Left cardiac atrium (tissue), 4 donors: Measurements from ENCODE around the gene HIRA. TPM values are rescaled to one million over a fixed set of nuclear protein-coding genes. Genes with fewer than 3 reads are reported as not detected.

Source experiments
- ATAC-seq, 2 donors: fragments of 200-7000 bp; cut with Tn5 transposase; one replicate each; pipeline ENCODE4 v1.9.1; 2020; ENCODE audit warnings: mild to moderate bottlenecking in 2 of 2, moderate library complexity in 2 of 2
- DNase-seq: peaks from one replicate; pipeline ENCODE4 v3.0.0-alpha.2; 2020
- intact Hi-C, 2 donors: fragments of 100-400 bp; cut with DNase I; formaldehyde crosslinking; loops; one replicate each; pipeline versions ENCODE4 v1.14.1 to v1.15.1; 2022 to 2023
- total RNA-seq, 2 donors: library from RNA; stranded (reverse); fragmentation: NEBNext Ultra II Directional; extraction: Animal tissue kit (Norgen Biotek cat#: 25700); gene quantifications; one replicate each; pipeline ENCODE4 v1.2.1, GENCODE V29; 2021
- donor health status: DM: no; HTN: yes; CAD: no.
- donor health status: DM: no; HTN: yes; CAD: no; lungs with severe emphysema.
- donor health status: DM: yes; HTN: yes; CAD: no.
- donor health status: Dilated cardiomyopathy.

The HIRA gene
- total RNA-seq, 2 donors from 2014 or later, result 15.3 to 22.1 TPM

- intact Hi-C loops, result no loop called here
- DNase-seq (no peak), ATAC-seq (no peak)
Measured at GRCh38 chr22:19466126-19466716, 34.7 kb upstream of the HIRA start.

GRCh38 chr22:19464975-19465374 is 33.4 kb upstream of the HIRA start:
- DNase-seq, result no peak
- intact Hi-C loops, result no loop called here
- ATAC-seq, result no peak

DNA sequence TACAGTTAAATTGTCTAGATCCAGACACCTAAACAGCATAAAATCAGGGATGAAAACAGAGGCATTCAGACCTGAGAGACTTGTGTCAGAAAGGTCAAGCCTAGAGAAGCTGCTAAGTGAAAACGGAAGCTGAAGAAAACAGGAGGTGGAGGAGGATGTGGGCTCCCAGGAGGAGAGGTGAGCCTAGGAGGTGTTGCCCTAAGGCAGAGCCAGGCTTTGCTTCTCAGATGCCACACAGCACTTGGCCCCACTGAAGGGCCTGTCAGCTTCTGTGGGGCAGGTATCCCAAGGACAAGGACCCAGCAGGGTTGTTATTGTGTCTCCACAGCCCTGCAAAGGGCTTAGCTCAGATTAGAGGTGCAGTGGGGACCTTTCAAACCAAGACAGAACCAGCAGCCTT is 33.0 kb upstream of the HIRA start:
- ATAC-seq (no peak), DNase-seq (no peak)
- intact Hi-C loops, result no loop called here

DNA sequence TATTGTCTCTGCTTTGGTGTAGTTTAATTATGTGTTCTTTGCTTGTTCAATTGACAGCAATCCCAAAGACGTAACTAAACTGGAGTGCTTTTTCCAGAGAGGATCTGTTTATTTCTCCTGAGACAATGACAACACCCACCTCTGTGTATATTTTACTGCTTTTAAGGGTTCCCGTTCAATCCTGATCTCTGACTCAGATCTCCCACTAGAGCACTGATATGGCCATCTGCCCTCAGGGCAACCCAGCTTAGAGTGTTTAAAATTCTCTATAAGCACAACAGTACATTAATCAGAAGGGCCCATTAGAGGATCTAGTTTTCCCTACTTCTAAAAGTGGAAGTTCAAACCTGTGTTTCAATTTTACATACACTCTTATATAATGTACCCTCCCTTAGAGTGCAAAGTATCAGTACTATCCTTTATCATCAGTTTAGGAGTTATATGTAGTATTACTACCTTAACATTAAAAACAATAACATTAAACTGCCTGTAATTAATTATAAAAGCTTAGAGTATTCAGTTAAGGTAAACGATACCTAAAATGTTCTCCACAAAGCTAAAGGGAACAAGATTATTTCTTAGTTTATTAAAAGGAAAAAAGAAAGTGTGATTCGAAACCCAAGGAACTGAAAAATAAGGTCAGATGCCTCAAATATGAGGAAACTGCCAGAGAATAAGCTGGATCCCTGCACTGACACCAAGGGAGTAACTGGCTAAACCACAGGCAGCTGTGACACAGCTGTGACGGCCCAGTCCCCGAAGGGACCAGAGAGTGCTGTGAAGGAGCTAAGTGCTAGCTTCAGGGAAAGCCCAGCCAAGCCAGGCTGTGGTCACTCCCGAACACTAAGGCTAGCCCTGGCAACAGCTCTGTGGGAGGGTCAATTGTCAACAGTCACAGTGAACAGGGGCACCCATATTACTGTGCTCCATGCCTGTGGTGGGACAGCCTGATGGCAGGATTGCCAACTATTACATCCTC is 32.2 kb upstream of the HIRA start:
- peak; percentile 67 to 80 for ATAC-seq
- intact Hi-C loops, result no loop called here
- DNase-seq, result peak; percentile 37

GRCh38 chr22:19463008-19463407 is 31.5 kb upstream of the HIRA start:
- DNase-seq (no peak), ATAC-seq (no peak)
- intact Hi-C loops, result no loop called here

DNA sequence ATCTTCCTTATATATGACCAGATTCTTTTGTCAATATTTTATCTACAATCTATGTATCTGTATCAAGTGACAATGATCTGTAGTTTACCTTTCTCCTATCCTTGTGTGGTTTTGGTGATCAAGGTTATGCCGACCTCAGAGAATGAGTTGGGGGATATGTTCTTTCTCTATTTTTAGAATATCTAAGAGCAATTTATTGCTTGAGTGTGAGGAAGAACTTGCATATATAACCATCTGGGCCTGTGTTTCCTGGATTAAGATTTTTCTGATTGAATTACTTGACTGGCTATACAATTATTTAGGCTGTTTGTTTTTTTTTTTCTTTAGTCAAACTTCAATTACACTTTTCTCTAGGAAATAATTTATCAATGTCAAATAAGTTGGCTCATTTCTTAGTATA is 30.0 kb upstream of the HIRA start:
- ATAC-seq (no peak), DNase-seq (no peak)
- intact Hi-C loops, result no loop called here

GRCh38 chr22:19460036-19460435 is 28.5 kb upstream of the HIRA start:
- intact Hi-C loops, result no loop called here
- ATAC-seq (no peak), DNase-seq (no peak)

DNA sequence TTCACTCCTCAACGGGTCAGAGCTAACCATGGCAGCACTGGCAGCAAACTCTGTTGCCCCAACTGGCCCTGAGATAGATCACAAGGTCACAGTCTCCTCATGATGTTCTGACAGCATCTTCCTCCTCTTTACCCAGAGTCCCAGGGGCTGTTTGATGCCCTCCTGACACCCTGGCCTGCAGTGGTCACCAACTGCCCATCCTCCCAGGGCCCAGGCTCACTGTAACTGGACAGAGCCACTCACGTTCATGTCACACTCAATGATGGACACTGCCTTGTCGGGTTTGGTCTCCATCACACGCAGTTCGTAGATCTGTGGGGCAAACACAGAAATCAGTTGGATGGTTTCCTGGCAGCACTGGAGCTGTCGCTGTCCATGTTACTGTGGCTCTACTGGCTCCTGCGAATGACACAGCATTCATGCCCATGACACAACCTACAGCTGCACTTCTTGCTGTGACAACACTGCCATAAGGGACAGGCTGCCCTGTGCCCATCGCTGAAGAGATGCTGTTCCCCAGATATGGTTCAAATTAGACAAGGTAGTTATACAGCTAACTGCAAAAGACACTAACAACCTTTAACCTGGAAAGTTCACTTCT is 26.4 kb upstream of the HIRA start:
- no peak for ATAC-seq
- DNase-seq, result no peak
- intact Hi-C loops, result no loop called here

DNA sequence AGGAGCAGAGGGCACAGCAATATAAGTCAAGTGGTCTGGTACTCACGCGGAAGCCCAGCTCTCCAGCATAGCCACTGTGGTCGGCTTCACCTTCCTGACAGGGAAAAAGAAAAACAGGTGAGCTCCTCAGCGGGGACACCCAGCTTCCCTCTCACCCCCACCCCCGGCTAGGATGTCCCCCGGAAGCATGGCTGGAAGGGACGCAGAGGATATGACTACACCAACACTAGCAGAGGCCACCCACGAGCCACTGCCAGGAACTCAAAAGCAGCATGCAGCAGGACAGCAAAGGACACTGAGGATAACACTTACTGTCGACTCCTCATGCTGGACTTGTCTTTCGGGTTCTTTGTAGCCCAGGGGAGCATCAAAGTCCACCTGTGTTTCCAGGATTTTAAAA is 25.0 kb upstream of the HIRA start:
- intact Hi-C loops, result no loop called here
- no peak for DNase-seq
- no peak for ATAC-seq

GRCh38 chr22:19455585-19456370 is 24.2 kb upstream of the HIRA start:
- ATAC-seq, result no peak
- intact Hi-C loops, result no loop called here
- DNase-seq, result no peak

- DNase-seq, result no peak
- intact Hi-C loops, result no loop called here
- ATAC-seq, result no peak
Measured at GRCh38 chr22:19455033-19455432, 23.5 kb upstream of the HIRA start.

DNA sequence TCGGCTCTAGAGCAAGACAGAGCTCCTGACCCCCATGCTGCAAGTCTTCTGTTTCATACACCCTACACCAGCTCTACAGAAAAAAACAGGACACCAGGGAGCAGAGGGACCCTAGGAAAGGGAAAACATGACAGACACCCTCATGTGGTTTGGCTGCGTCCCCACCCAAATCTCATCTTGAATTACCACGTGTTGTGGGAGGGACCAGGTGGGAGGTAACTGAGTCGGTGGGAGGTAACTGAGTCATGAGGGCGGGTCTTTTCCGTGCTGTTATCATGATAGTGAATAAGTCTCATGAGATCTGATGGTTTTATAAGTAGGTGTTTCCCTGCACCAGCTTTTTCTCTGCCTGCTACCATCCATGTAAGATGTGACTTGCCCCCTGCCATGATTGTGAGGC is 22.6 kb upstream of the HIRA start:
- ATAC-seq (no peak), DNase-seq (no peak)
- intact Hi-C loops, result no loop called here

- DNase-seq (no peak), ATAC-seq (no peak)
- intact Hi-C loops, result no loop called here
Measured at GRCh38 chr22:19453718-19454117, 22.2 kb upstream of the HIRA start.

- DNase-seq (no peak), ATAC-seq (no peak)
- intact Hi-C loops, result no loop called here
Measured at GRCh38 chr22:19451570-19451969, 20.0 kb upstream of the HIRA start.

DNA sequence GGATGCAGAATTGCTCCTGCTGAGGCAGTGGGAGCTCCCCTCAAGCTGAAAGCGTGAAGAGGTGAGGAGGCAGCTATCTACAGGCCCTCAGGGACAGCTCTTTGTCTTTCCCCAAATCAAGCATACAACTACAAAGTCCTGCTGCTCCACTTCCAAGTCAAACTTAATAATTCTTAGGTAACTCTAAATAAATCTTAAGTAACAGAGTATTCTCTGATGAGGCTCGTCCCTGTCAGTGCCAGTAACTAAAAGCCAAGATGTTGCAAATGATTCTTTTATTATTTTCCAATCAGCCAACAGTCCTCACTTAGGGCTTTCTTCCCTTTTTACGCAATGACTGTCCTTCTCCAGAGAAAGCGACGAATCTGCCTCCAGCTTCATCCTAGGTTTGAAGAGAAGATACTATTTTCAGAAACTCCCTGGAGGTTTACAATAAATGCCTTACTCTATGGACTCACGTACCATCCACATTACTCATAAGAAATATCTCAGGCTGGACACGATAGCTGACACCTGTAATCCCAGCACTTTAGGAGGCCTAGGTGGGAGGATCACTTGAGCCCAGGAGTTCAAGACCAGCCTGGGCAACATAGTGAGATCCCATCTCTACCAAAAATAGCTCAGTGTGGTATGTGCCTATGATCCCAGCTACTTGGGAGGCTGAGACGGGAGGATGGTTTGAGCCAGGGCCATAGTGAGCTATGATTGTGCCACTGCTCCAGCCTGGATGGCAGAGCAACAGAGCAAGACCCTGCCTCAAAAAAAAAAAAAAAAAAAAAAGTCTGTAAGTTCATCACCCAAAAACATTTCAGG is 19.0 kb upstream of the HIRA start:
- DNase-seq (no peak), ATAC-seq (no peak)
- intact Hi-C loops, result no loop called here

DNA sequence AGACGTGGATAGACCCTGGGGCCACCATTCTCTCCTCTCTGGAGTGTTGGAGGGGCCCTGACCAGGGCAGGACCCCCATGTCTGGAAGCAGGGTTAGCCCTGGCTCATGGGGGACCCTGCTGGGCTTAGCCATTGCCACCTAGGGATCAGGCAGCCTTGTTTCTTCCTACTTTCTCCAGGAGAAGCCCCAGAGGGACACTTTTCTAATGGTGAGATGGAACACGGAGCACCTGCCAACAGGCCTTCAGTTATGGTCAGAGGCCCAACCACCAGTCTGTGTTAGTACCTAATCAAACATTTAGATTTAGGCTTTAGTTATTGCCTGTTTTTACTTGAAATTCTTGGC is 17.9 kb upstream of the HIRA start:
- DNase-seq (no peak), ATAC-seq (no peak)
- intact Hi-C loops, result no loop called here

- intact Hi-C loops, result no loop called here
- DNase-seq (no peak), ATAC-seq (no peak)
Measured at GRCh38 chr22:19448739-19449421, 17.3 kb upstream of the HIRA start.

GRCh38 chr22:19448076-19448607 is 16.6 kb upstream of the HIRA start:
- DNase-seq (no peak), ATAC-seq (peak; percentile 53 to 54)
- intact Hi-C loops, result no loop called here
